Mesendoderm (in vitro differentiated cells): ENCODE results near the gene RPL32.

Source experiments
- DNase-seq: peaks from one replicate; pipeline ENCODE4 v3.0.0; 2013
- H2AK5ac ChIP-seq: 2 replicates; pipeline ENCODE4 v1.6.1; 2013; ENCODE audit warnings: low read length, inconsistent platforms
- H2BK120ac ChIP-seq: 2 replicates; pipeline ENCODE4 v1.6.1; 2013; ENCODE audit warnings: low read depth, mild to moderate bottlenecking, low read length, moderate library complexity, mixed read lengths
- H2BK15ac ChIP-seq: replicated peaks from 2 replicates; pipeline ENCODE4 v1.6.1; 2013; ENCODE audit warnings: low read depth, mild to moderate bottlenecking, moderate library complexity
- H2BK5ac ChIP-seq: 2 replicates; pipeline ENCODE4 v1.6.1; 2013; ENCODE audit warnings: low read length, inconsistent platforms
- H3K18ac ChIP-seq: 2 replicates; pipeline ENCODE4 v1.6.1; 2013; ENCODE audit warnings: mild to moderate bottlenecking, low read length, mixed read lengths
- H3K23ac ChIP-seq: one replicate; pipeline ENCODE4 v1.6.1; 2013; ENCODE audit warnings: low read length
- H3K27ac ChIP-seq: 2 replicates; pipeline ENCODE4 v1.5.1; 2013; ENCODE audit warnings: low read depth, mild to moderate bottlenecking, inconsistent platforms, low read length, moderate library complexity
- H3K27me3 ChIP-seq: 2 replicates; pipeline ENCODE4 v1.6.1; 2013; ENCODE audit warnings: low read length, control low read depth, mild to moderate bottlenecking, inconsistent platforms; ENCODE audit not compliant: insufficient read depth, poor library complexity
- H3K36me3 ChIP-seq: 2 replicates; pipeline ENCODE4 v1.6.1; 2013; ENCODE audit warnings: low read length, inconsistent platforms; ENCODE audit not compliant: control insufficient read depth, insufficient read depth
- H3K4ac ChIP-seq: one replicate; pipeline ENCODE4 v1.6.1; 2013; ENCODE audit warnings: low read depth, mild to moderate bottlenecking, low read length, moderate library complexity
- H3K4me1 ChIP-seq: 2 replicates; pipeline ENCODE4 v1.6.1; 2013; ENCODE audit warnings: low read depth, low read length, inconsistent platforms; ENCODE audit not compliant: control insufficient read depth
- H3K4me2 ChIP-seq: 2 replicates; pipeline ENCODE4 v1.6.1; 2013; ENCODE audit warnings: low read length
- H3K4me3 ChIP-seq: 2 replicates; pipeline ENCODE4 v1.5.1; 2013; ENCODE audit warnings: mild to moderate bottlenecking, low read length
- H3K56ac ChIP-seq: one replicate; pipeline ENCODE4 v1.6.1; 2013; ENCODE audit warnings: low read length
- H3K79me1 ChIP-seq: 2 replicates; pipeline ENCODE4 v1.6.1; 2013; ENCODE audit warnings: low read length, inconsistent platforms
- H3K79me2 ChIP-seq: 2 replicates; pipeline ENCODE4 v1.6.1; 2013; ENCODE audit warnings: mild to moderate bottlenecking, low read length; ENCODE audit not compliant: control insufficient read depth, insufficient read depth
- H3K9ac ChIP-seq: 2 replicates; pipeline ENCODE4 v1.6.1; 2013; ENCODE audit warnings: low read length, inconsistent platforms
- H4K5ac ChIP-seq: one replicate; pipeline ENCODE4 v1.6.1; 2013; ENCODE audit warnings: low read length
- H4K8ac ChIP-seq: one replicate; pipeline ENCODE4 v1.6.1; 2013; ENCODE audit warnings: low read depth, mild to moderate bottlenecking, control low read depth, low read length, moderate library complexity
- WGBS: extraction: QIAGEN DNeasy Blood & Tissue Kit; methylation state at CpG from one replicate; pipeline ENCODE4 v1.1.7; 2013; ENCODE audit warnings: low lambda C conversion rate, missing lambda C conversion rate; ENCODE audit not compliant: insufficient coverage; ENCODE audit errors: extremely low coverage; 5-methylcytosine and 5-hydroxymethylcytosine counted together

Gene RPL32

GRCh38 chr3:12810961-12811360, 30.4 kb downstream of the RPL32 start:
- no peaks in the 10 kb centered on the region for H3K36me3 ChIP-seq
- H3K4me3 ChIP-seq, result no peak overlapping the region
- no peak overlapping the region for H3K18ac ChIP-seq
- no CpG with 5 or more reads among the region's 5 CpGs for WGBS
- no peak overlapping the region for H3K4me2 ChIP-seq
- no peak overlapping the region for H3K4ac ChIP-seq
- H3K23ac ChIP-seq, result no peak overlapping the region
- H3K9ac ChIP-seq, result no peak overlapping the region
- H3K79me1 ChIP-seq, result no peaks in the 10 kb centered on the region
- no peak overlapping the region for H2BK5ac ChIP-seq
- no peaks in the 10 kb centered on the region for H3K27me3 ChIP-seq
- H2BK120ac ChIP-seq, result no peak overlapping the region
- H2AK5ac ChIP-seq, result peak overlapping the region; percentile 82
- H4K5ac ChIP-seq, result no peak overlapping the region
- DNase-seq, result no peak
- no peaks in the 10 kb centered on the region for H3K79me2 ChIP-seq
- H3K27ac ChIP-seq, result no peak overlapping the region
- no peak overlapping the region for H4K8ac ChIP-seq
- H3K56ac ChIP-seq, result no peak overlapping the region
- H2BK15ac ChIP-seq, result no peak overlapping the region
- H3K4me1 ChIP-seq, result peaks cover 1% of the 10 kb centered on the region

- Histone ChIP-seq H3K4ac (no peak overlapping the region), H3K18ac (peak overlapping the region; percentile 30), H4K8ac (no peak overlapping the region), H3K27ac (no peak overlapping the region), H3K36me3 (no peaks in the 10 kb centered on the region), H3K79me2 (no peaks in the 10 kb centered on the region), H3K4me3 (peak overlapping the region; percentile 54), H3K23ac (no peak overlapping the region), H3K56ac (peak overlapping the region; percentile 94), H2BK5ac (no peak overlapping the region), H4K5ac (no peak overlapping the region), H3K9ac (peak overlapping the region; percentile 78), H2BK120ac (no peak overlapping the region), H3K4me2 (peak overlapping the region; percentile 86), H3K79me1 (no peaks in the 10 kb centered on the region), H2BK15ac (no peak overlapping the region), H3K4me1 (peaks cover 1% of the 10 kb centered on the region), H2AK5ac (no peak overlapping the region), H3K27me3 (no peaks in the 10 kb centered on the region)
- WGBS, result no CpG with 5 or more reads among the region's 50 CpGs
- peak; percentile 95 for DNase-seq
These were observed 31.2 kb downstream of the RPL32 start for GRCh38 chr3:12810013-12810780.

- Histone ChIP-seq H3K56ac (peak overlapping the region; percentile 94), H3K36me3 (no peaks in the 10 kb centered on the region), H3K4ac (no peak overlapping the region), H2BK5ac (no peak overlapping the region), H3K23ac (no peak overlapping the region), H4K5ac (no peak overlapping the region), H3K79me2 (no peaks in the 10 kb centered on the region), H3K4me1 (peaks cover 1% of the 10 kb centered on the region), H3K18ac (no peak overlapping the region), H4K8ac (no peak overlapping the region), H3K9ac (peak overlapping the region; percentile 78), H3K4me3 (no peak overlapping the region), H3K79me1 (no peaks in the 10 kb centered on the region), H3K4me2 (peak overlapping the region; percentile 86), H2AK5ac (no peak overlapping the region), H3K27ac (no peak overlapping the region), H3K27me3 (no peaks in the 10 kb centered on the region), H2BK120ac (no peak overlapping the region), H2BK15ac (no peak overlapping the region)
- no peak for DNase-seq
- no CpG with 5 or more reads among the region's 5 CpGs for WGBS
These were observed 31.9 kb downstream of the RPL32 start for GRCh38 chr3:12809435-12809834.

- Histone ChIP-seq H3K79me1 (no peaks in the 10 kb centered on the region), H3K23ac (no peak overlapping the region), H3K4me2 (no peak overlapping the region), H3K9ac (no peak overlapping the region), H3K79me2 (no peaks in the 10 kb centered on the region), H3K36me3 (no peaks in the 10 kb centered on the region), H3K27ac (no peak overlapping the region), H3K18ac (no peak overlapping the region), H3K56ac (no peak overlapping the region), H3K4me3 (no peak overlapping the region), H4K5ac (no peak overlapping the region), H2BK15ac (no peak overlapping the region), H3K4ac (no peak overlapping the region), H2BK5ac (no peak overlapping the region), H3K4me1 (peaks cover 1% of the 10 kb centered on the region), H3K27me3 (no peaks in the 10 kb centered on the region), H2AK5ac (no peak overlapping the region), H4K8ac (no peak overlapping the region), H2BK120ac (no peak overlapping the region)
- no peak for DNase-seq
- no CpG with 5 or more reads among the region's 3 CpGs for WGBS
These were observed 32.4 kb downstream of the RPL32 start for GRCh38 chr3:12809001-12809400.

- DNase-seq, result no peak
- WGBS, result no CpG with 5 or more reads among the region's 2 CpGs
- H3K56ac ChIP-seq, result no peak overlapping the region
These were observed 32.8 kb downstream of the RPL32 start for GRCh38 chr3:12808587-12808986.

More at GRCh38 chr3:12808587-12808986, 32.8 kb downstream of the RPL32 start:
- Histone ChIP-seq H3K27ac (no peak overlapping the region), H3K4me2 (no peak overlapping the region), H3K9ac (no peak overlapping the region), H4K5ac (no peak overlapping the region), H3K27me3 (no peaks in the 10 kb centered on the region), H2BK5ac (no peak overlapping the region), H3K4me1 (peaks cover 1% of the 10 kb centered on the region), H3K36me3 (no peaks in the 10 kb centered on the region), H2BK120ac (no peak overlapping the region), H2AK5ac (no peak overlapping the region), H3K4ac (no peak overlapping the region), H3K79me1 (no peaks in the 10 kb centered on the region), H3K23ac (no peak overlapping the region), H4K8ac (no peak overlapping the region), H3K18ac (no peak overlapping the region), H2BK15ac (no peak overlapping the region), H3K79me2 (no peaks in the 10 kb centered on the region), H3K4me3 (no peak overlapping the region)
